Left cardiac atrium (tissue), 4 donors: ENCODE results near the gene TUBB1. TPM values are rescaled to one million over a fixed set of nuclear protein-coding genes. Genes with fewer than 3 reads are reported as not detected.
A peak's percentile ranks its signal among the peaks of the same experiment; 100 is the strongest.
"Not testable (repeated sequence)": the region's sequence is repeated elsewhere in the genome, so short reads cannot be mapped to it uniquely, and the experiment has no call there.

Experiments
- ATAC-seq, 2 donors: fragments of 200-7000 bp; cut with Tn5 transposase; one replicate each; pipeline ENCODE4 v1.9.1; 2020; ENCODE audit warnings: mild to moderate bottlenecking in 2 of 2, moderate library complexity in 2 of 2
- DNase-seq: peaks from one replicate; pipeline ENCODE4 v3.0.0-alpha.2; 2020
- intact Hi-C, 2 donors: fragments of 100-400 bp; cut with DNase I; formaldehyde crosslinking; loops; one replicate each; pipeline versions ENCODE4 v1.14.1 to v1.15.1; 2022 to 2023
- total RNA-seq, 2 donors: library from RNA; stranded (reverse); fragmentation: NEBNext Ultra II Directional; extraction: Animal tissue kit (Norgen Biotek cat#: 25700); gene quantifications; one replicate each; pipeline ENCODE4 v1.2.1, GENCODE V29; 2021
- donor health status: DM: no; HTN: yes; CAD: no.
- donor health status: DM: no; HTN: yes; CAD: no; lungs with severe emphysema.
- donor health status: DM: yes; HTN: yes; CAD: no.
- donor health status: Dilated cardiomyopathy.

The TUBB1 gene
- total RNA-seq, 2 donors from 2014 or later, result 0.15 to 0.37 TPM

DNA sequence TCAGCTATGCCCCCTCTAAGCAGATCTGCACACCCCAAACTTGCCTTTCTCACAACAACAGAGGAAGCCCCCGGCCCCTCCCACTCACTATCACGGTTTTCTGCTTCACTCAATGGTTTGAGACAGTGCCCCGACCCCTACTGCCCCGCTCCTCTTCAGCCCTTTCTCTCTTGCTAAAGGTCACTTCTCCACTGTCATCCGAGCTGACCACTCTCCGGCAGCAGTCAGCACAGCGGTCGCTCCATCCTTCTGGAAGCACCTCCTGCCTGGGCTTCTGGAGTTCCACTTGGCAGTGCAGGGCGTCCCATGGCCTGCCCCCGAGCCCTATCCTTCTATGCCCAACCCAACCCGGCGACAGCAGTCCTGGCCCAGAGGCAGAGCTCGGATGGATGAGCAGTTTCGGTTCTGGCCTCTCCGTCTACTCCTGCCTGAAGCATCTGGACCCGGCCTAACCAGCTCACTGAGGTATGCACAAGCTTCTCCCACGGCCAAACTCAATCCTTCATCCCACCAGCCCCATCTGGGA is 16.3 kb upstream of the TUBB1 start:
- DNase-seq (no peak), ATAC-seq (no peak)
- intact Hi-C loops, result no loop called here

DNA sequence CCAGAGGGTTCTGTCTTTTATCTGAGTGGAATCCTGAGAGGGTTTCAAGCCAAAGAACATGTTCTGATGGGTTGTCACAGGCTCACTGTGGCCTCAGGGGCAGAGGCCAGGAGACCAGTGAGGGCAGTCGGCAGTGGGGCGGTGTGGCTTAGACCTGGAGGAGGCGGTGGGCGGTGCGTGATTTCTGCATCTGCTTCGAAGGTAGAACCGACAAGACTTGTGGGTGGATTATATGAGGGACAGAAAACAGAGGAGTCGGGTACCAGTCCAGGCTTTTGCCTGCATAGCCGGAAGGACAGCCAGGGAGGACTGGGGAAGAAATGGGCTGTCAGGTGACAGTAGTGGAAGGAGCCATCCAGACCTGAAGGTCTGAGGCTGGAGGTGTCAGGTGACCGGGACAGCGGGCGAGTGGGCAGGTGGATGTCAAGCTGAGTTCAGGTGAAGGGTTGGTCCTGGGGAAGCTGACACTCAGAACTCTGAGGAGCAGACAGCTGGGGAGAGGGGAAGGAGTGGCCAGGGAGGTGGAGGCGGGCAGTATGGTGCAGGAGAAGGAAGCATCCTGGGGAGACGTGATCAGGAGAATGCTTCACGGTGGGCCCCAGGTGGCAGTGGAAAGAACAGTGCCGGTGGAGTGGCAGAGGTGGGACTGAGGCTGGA is 15.3 kb upstream of the TUBB1 start:
- ATAC-seq (no peak), DNase-seq (no peak)
- intact Hi-C loops, result no loop called here

DNA sequence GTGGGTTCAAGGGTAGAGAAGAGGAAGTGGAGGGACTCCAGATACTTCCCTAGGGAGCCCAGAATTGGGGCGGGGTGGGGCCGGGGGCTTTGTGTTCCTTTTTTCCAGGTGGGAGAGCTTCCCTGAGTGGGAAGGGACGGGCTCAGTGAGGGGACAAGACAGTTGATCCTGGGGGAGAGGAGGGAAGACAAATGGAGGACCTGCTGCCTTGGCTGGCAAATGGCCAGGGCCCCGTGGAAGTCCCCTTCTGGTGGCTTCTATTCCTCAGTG is 14.8 kb upstream of the TUBB1 start:
- DNase-seq (peak; percentile 66), ATAC-seq (no peak)
- intact Hi-C loops, result no loop called here

DNA sequence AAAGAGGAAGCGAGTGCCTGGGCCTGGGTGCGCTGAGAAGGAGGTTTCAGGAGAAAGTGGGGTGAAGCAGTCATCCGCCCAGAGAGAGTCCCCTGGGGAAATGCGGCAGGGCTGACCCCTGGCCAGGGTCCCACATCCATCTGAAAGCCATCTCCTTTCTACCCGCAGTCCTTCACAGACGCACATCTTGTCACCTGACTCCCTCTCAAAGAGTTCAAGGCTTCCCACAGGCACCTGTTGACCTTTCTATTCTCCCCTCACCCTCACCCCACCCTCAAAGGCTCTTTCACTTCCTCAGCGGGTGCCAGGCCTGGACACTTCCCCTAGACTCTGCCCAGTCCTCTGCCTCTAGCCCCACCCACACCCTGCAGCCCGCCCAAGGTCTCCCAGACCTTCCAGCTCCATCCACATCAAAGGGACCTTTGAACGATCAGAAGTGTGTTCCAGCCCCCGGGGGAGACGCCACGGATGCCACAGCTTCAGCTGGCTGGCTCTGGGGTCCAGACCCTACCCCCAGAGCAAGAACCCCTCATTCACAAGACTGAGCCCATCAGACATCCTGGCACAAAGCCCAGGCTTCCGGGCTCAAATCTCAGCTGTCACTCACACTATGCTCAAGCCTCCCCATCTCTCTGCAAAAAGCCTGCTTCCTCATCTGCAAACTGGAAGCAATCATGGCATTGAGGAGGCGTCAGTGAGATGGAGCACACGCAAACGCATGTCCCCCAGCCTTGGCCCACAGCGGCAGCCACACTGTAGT is 14.3 kb upstream of the TUBB1 start:
- intact Hi-C loops, result no loop called here
- DNase-seq, result peak; percentile 71
- peak; percentile 20 to 50 for ATAC-seq

DNA sequence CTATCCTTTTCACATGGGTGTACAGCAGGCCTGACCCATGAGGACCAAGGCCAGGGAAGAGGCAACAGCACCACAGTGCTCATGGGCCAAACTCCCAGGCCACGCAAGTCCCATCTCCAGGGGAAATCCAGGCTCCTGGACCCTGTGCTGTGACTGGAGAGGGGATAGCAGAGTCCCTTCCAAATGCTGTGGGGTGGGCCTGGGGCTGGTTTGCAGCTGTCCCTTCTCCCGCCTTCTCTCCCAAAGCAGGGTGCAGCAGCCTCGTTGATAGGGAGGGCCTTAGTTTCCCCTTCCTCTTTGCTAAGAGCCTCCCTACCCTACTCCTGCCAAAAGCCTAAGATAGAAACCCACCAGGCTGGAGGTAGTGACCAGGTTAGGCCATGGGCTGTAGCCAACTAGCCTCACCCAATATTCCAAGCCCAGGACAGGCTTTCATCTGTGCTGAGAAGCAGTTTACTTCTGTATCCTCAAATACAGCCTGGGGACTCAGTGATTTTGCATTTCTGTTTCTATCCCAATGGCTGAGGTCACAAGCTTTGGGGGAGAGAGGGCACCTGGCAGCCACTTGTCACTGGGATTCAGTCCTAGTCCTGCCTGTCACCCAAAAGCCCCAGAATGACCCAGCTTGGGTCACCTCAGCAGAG is 13.6 kb upstream of the TUBB1 start:
- intact Hi-C loops, result no loop called here
- ATAC-seq (no peak), DNase-seq (no peak)

DNA sequence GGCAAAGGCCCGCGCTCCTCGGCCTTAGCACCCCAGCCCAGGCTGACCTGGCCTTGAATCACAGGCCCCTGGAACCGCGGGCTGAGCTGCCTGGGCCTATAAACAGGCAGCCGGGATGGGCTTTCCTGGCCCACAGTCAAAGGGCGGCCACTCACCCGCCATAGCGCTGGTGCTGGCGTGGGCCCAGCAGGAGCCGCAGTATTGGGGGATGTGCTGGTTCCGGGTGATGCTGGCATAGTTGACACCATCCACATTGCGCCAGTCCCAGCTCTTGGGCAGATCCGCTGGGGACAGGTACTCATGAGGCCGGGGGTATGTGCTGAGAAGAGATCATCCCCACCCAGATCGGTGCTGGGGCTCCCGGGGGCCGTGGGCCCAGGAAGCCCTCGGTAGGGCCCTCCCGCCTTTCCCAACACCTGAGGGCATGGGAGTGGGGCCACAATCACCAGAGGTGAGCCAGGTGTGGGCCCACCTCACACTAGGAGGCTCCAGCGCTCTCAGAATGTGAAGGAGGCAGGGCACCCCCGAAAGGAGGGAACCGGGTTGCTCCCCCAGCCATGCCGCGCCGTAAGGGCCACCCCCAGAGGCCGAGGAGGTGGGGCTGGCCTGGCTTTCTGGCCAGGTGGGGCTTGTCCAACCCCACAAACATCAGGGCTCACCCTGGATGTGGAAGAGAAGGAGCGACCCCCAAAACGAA is 12.9 kb upstream of the TUBB1 start:
- ATAC-seq (peak; percentile 5 to 19), DNase-seq (peak; percentile 53)
- intact Hi-C loops, result no loop called here

DNA sequence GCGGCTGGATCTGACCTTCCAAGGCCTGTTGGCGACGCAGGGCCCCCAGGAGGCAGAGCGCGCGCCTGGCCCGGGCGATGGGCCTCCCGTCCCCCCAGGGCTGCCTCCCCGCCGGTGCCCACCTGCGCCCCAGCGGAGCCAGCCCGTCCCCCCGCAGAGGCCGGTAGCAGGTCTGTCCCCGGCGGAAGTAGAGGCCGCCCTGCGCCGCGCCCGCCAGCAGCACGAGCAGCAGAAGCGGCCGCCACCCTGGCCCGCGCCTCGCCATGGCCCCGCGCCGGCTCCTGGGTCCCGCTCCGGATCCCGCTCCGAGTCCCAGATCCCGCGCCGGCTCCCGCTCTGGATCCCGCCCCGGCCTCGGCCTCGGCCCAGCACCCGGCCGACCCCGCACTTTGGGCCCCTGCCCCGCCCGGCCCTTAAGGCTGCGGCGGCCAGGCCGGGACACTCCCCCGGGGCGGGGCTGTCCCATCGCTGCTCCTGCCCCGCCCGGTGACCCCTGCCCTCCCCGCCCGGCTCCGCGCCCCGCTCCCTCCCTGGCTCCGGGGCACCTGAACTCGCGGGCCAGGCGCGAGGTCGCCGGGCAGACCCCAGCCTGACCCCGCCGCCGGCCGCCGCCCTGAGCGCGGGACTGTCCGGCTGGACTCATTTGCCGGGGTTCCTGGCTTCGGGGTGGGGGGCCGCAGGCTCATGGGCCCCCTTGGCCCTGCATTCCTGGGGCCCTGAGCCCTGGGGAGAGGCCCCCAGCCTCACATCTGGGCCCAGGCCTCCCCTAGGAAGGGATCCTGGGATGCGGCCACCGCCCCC is 12.2 kb upstream of the TUBB1 start, which contains the start of gene CTSZ:
Gene CTSZ, minus strand, starts transcription at position 391 of the 801 bp plus-strand sequence. Its CDS starts 126 bp downstream, at position 265.
- ATAC-seq, result peak; percentile 85 to 87
- peak; percentile 79 for DNase-seq
- intact Hi-C loops, result no loop called here

DNA sequence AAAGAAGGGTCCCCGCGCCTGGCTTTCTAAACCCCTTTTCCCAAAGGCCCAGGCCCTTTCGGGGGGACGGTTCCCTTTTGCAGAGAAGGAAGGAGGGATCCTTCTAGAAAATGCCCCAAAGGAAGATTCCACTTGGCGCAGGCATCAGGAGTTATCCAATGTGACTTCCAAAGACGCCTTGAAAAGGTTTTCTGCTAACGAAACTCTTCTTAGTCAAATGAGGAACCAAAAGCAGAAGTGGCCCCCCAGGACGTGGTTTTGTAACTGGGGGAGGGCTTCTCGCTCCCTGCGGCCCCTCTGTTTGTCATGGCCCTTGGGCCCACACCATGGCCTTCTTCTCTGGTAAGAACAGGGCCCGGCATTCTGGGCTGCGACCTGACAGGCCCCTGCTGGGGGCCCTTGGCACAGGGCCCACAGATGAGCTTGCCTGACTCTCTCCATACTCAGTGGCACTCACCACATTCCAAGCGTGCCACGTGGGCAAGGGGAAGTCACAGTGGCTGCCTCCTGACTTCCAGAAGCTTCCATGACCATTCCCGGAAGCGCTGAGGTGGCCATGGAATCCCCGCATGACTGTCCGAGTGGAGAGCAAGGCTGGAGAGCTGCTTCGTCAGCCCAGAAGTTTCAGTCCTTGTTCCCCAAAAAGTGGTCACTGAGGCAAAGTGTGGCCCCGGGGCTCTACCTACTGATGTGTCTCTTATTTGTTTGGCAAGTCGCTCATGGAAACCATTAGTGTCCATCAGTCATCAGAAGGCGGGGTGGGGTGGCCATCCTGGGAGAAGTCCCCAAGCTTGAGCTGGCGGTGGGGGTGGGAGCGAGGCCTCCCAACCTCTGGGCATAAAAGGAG is 11.3 kb upstream of the TUBB1 start:
- DNase-seq (peak; percentile 57), ATAC-seq (peak in 1 of 2 donors; percentile 10)
- intact Hi-C loops, result no loop called here

DNA sequence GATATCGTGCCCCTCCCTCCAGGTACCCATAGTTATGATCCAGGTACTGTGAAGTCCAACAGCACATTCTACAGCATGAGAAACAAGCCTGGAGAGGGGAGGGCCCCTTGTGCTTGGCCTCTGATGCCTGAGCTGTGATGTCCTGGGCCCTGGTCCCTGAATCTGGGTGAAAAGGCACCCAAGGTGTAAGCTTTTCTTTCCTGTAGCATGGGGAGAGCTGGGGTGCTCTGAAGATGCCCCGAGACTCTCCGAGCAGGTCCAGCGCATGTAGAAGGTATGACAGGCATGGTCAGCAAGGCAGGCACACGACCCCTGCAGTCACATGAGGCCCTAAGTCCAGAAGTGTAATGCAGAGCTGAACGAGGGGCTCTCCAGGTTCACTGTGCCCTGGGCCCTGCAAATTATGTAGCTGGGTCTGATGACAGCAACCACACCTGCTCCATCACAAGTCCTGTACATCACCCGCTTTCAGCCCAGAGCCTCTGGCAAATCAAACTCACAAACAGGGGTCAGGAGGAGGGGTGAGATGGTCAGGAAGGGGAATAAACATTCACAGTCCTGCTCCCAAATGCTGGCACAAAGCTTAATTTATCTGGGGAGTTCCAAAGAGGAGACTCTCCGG is 10.4 kb upstream of the TUBB1 start:
- ATAC-seq (no peak), DNase-seq (no peak)
- intact Hi-C loops, result no loop called here

DNA sequence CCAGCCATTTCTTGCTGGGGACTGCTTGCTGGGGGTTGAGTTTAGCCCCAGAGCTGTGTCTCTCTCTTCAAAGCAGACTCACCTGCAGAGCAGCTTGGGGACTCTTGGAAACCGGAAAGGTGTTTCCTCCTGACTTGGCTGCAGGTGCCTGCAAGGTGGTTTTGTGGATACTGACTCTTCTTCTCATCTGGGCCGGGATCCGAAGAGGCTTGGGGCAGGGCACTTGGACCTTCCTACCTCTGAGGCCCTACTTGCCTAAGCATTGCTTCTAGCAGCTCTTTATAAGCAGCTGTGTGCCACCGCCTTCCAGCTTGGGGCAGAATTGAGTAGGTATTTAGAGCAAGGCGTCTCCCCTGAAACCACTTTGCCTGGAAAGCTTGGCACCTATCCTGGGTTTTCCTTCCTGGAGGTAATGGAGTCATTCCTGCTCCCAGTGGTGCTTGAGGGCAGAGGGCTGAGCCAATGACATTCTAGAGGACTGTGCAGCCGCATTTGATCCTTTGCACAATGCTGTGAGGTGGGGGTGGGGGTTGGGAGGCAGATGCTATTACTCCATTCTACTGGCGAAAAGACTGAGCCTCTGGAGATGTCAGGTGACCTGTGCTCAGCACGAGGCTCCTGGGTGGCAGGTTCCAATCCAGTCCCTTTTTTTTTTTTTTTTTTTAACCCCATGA is 8.8 kb upstream of the TUBB1 start:
- no peak for ATAC-seq
- intact Hi-C loops, result no loop called here
- no peak for DNase-seq

DNA sequence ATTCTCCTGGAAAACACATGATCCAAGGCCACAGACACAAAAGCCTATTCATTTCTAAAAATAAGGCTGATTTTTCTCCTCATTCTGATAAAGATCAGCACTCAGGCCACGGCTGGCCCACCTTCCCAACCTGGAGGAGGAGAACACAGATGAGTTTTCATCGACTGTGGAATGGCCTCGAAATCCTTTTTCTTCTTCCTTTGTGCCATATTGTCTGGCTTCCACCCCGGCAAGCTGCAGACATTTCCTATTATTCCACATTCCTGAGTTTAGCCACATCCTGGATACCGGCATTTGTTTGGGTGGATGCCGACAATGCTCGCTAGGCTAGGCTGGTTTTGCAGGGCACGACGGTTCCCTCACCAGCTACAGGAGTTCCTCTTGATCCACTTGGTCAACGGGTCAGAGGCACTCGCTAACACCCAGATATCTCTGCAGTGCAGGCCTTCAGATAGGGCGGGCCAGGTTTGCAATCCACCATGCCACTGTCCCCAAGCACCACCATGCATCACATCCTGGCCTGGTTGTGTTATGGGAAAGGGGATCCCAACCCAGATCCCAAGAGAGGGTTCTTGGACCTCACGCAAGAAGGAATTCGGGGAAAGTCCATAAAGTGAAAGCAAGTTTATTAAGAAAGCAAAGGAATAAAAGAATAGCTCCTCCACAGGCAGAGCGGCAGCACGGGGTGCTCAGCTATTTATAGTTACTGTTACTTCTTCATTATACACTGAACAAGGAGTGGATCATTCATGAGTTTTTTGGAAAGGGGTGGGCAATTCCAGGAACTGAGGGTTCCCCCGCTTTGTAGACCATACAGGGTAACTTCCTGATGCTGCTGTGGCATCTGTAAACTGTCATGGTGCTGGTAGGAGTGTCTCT is 8.0 kb upstream of the TUBB1 start:
- intact Hi-C loops, result no loop called here
- ATAC-seq (peak; percentile 1), DNase-seq (peak; percentile 63)

DNA sequence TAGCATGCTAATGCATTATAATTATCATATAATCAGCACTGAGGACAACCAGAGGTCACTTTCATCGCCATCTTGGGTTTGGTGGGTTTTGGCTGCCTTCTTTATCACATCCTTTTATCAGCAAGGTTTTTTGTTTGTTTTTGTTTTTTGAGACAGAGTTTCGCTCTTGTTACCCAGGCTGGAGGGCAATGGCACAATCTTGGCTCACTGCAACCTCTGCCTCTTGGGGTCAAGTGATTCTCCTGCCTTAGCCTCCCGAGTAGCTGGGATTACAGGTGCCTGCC is 7.4 kb upstream of the TUBB1 start:
- intact Hi-C loops, DNase-seq, ATAC-seq: not testable (repeated sequence)

DNA sequence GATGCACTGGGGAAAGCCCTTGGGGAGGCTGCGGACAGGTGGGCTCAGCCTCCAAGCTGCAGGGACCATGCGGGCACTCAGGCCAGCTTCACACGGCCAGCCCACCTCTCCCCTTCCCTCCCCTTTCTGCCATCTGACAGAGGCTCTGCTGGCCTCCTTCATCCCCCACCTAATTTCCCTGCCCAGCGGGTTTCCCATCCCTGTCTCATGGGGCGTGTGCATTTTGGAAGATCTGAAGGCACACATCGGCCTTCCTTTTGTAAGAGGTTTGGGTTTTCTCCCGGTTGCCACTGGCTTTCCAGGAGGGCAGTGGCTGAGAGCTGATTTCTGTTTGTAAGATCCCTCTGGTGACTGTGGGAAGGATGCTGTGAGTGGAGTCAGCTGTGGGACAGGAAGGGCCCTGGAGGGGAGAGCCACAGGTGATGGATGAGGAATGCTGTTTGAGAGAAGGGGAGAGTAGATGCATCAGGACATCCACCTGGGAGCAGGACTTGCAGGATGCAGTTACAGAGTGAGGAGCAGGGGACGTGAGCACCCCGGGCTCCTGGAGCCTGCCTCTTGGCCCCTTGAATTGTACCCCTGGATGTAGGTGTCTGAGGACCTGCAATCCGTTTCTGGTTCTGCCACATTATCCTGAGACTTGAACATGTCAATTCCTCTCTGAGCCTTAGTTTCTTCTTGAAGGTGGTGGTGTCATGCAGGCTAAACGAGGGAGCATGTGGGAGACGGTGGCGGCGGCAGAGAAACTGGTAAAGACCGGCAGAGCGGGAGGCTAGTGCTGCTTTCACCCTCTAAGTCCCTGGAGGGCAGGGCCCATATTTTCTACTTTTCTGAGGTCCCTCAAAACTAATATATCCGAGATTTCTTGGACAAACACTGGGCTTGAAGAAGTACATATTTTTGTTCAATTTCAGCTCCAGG is 5.9 kb upstream of the TUBB1 start:
- DNase-seq, result no peak
- no peak for ATAC-seq
- intact Hi-C loops, result no loop called here

DNA sequence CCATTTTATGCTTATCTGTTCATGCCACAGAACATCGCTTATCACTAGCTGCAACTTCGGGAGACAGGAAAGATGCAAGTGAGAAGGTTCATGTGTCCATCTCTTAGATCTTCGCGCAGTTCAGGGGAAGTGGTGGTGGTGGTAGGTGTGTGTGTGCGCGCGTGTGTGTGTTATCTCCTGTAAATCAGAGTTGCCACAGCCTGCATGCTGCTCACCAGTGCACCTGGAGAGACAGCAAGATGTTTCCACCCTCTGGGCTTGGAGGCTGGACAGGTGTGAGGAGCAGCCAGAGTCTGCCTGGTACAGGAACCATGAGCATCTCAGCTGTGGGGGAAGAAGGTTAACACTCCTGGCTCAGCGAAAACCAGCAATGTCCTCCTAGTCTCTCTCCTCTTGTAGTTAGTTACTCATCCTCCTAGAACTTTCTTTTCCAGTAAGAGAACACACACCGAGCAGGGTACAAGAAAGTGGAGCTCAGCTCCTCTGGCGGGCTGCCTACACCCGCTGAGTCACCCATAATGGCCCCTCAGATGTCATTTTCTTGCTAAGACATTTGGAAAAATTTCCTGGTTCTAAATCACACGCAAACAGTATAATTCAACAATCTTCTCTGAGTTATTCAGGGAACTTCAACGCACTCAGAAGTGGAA is 5.1 kb upstream of the TUBB1 start:
- intact Hi-C loops, result no loop called here
- ATAC-seq (peak in 1 of 2 donors; percentile 31), DNase-seq (no peak)
